Retinal pigment epithelial cell (primary cell): ENCODE measurements around the gene SPTBN1.
"Not testable (repeated sequence)": the region's sequence is repeated elsewhere in the genome, so short reads cannot be mapped to it uniquely, and the experiment has no call there.

Source experiments
- DNase-seq: peaks from one replicate; pipeline ENCODE4 v3.0.0-alpha.2; 2010; ENCODE audit warnings: low read depth
- H3K4me3 ChIP-seq: 2 replicates; pipeline ENCODE4 v1.5.1; 2011; ENCODE audit warnings: mild to moderate bottlenecking, low read length, control low read depth, moderate library complexity
- CTCF ChIP-seq: conservative IDR thresholded peaks from 2 replicates; pipeline ENCODE4 v1.5.1; 2011; ENCODE audit warnings: low read depth, low read length, control low read depth, inconsistent platforms

Gene SPTBN1

GRCh38 chr2:54687595-54688152 lies 231.5 kb downstream of the SPTBN1 start:
- TF ChIP-seq CTCF: no peak

GRCh38 chr2:54691445-54692135 lies 235.5 kb downstream of the SPTBN1 start:
- H3K4me3 ChIP-seq: no peak overlapping the region
- TF ChIP-seq CTCF: no peak
- DNase-seq: no peak

More at GRCh38 chr2:54687595-54688152, 231.5 kb downstream of the SPTBN1 start:
- no peak for DNase-seq
- no peak overlapping the region for H3K4me3 ChIP-seq

- no peak for TF ChIP-seq CTCF
- DNase-seq: no peak
- no peak overlapping the region for H3K4me3 ChIP-seq
Measured at GRCh38 chr2:54692556-54692955, 236.4 kb downstream of the SPTBN1 start.

- no peak overlapping the region for H3K4me3 ChIP-seq
- DNase-seq: no peak
- TF ChIP-seq CTCF: no peak
Measured at GRCh38 chr2:54695378-54695777, 239.3 kb downstream of the SPTBN1 start.

- H3K4me3 ChIP-seq: no peak overlapping the region
- TF ChIP-seq CTCF: no peak
- no peak for DNase-seq
Measured at GRCh38 chr2:54697934-54698333, 241.8 kb downstream of the SPTBN1 start.

- not testable (repeated sequence) for DNase-seq, H3K4me3 ChIP-seq
Measured at GRCh38 chr2:54698926-54699325, 242.8 kb downstream of the SPTBN1 start.

- H3K4me3 ChIP-seq: no peak overlapping the region
- DNase-seq: no peak
- TF ChIP-seq CTCF: no peak
Measured at GRCh38 chr2:54699665-54700064, 243.5 kb downstream of the SPTBN1 start.
